ENCODE data around the gene ESRRG. TPM values are rescaled to one million over a fixed set of nuclear protein-coding genes. Genes with fewer than 3 reads are reported as not detected.
"Not testable (repeated sequence)": the region's sequence is repeated elsewhere in the genome, so short reads cannot be mapped to it uniquely, and the experiment has no call there.

ESRRG gene
- polyA plus RNA-seq, 4 donors, result 38.0 to 57.4 (median 50.7) TPM

GRCh38 chr1:216580538-216581057, 142.6 kb downstream of the ESRRG start:
- no peak for DNase-seq (ENCODE audit: low read depth in 4 of 4, low spot score in 3 of 4)

- no peak for DNase-seq (ENCODE audit: low read depth in 4 of 4, low spot score in 3 of 4)
Measured at GRCh38 chr1:216576234-216576937, 146.8 kb downstream of the ESRRG start.

- DNase-seq (ENCODE audit: low read depth in 4 of 4, low spot score in 3 of 4), result no peak
Measured at GRCh38 chr1:216566641-216567205, 156.5 kb downstream of the ESRRG start.

GRCh38 chr1:216563087-216563486, 160.1 kb downstream of the ESRRG start:
- DNase-seq (ENCODE audit: low read depth in 4 of 4, low spot score in 3 of 4), result no peak

- DNase-seq (ENCODE audit: low read depth in 4 of 4, low spot score in 3 of 4), result no peak
Measured at GRCh38 chr1:216562383-216562782, 160.8 kb downstream of the ESRRG start.

DNA sequence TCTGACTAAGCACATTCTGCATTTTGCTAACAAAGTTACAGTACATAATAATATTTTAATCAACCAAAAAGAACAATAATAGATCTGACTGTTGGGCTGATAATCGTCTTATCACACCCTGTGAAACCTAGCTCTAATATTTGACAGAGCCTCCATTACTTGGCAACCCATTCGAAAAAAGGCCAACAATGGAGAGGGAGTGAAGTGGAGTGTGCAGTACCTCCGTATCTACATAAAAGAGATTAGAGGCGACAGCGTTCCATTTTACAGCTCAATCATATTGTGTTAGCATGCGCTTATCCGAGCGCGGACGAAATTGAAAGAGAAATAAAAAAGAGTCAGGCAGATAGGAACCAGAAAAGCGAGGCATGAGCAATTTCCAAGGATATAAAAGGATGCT, 162.7 kb downstream of the ESRRG start:
- DNase-seq (ENCODE audit: low read depth in 4 of 4, low spot score in 3 of 4), result no peak

GRCh38 chr1:216559359-216559758, 163.9 kb downstream of the ESRRG start:
- DNase-seq (ENCODE audit: low read depth in 4 of 4, low spot score in 3 of 4), result no peak

DNA sequence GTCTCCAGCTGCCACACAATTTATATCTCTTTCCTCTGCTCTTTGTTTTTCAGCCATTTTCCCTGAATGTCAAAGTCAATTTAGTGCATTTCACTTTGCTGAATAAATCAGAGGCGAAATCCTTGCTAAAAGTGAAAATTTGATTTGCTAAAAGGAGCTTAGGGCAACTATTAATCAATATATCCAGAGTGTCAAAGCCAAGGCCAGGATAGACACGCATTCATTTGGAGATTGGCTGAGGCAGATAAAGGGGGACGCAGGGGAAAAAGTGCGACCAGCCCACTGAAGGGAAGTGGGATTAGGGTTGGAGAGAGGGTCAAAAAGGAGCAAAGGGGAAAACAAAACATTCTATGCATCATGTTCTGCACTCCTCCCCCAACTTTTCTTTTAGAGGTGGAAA, 167.6 kb downstream of the ESRRG start:
- no peak for DNase-seq (ENCODE audit: low read depth in 4 of 4, low spot score in 3 of 4)

GRCh38 chr1:216554934-216555333, 168.3 kb downstream of the ESRRG start:
- DNase-seq (ENCODE audit: low read depth in 4 of 4, low spot score in 3 of 4), result no peak

- DNase-seq (ENCODE audit: low read depth in 4 of 4, low spot score in 3 of 4), result no peak
Measured at GRCh38 chr1:216553766-216554165, 169.5 kb downstream of the ESRRG start.

GRCh38 chr1:216553040-216553439, 170.2 kb downstream of the ESRRG start:
- DNase-seq (ENCODE audit: low read depth in 4 of 4, low spot score in 3 of 4), result no peak

DNA sequence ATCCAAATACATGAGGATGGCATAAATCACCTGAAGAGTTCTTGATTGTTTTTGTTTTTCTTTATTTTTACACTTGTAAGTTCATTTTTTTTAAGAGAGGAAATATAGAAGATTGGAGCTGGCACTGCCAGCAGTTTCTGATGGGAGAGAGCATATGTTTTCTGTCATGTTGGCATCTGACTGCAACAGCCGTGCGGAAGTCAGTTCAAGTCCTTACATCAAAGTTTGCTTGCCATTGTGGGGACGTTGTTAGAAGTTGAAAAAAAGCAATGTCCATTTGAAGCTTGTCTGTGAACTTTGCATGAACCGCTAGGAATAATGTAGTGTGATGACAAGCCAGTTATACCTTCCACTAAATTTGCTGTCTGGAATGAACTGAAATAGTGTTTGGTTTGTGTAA, 173.4 kb downstream of the ESRRG start:
- DNase-seq (ENCODE audit: low read depth in 4 of 4, low spot score in 3 of 4), result no peak

DNA sequence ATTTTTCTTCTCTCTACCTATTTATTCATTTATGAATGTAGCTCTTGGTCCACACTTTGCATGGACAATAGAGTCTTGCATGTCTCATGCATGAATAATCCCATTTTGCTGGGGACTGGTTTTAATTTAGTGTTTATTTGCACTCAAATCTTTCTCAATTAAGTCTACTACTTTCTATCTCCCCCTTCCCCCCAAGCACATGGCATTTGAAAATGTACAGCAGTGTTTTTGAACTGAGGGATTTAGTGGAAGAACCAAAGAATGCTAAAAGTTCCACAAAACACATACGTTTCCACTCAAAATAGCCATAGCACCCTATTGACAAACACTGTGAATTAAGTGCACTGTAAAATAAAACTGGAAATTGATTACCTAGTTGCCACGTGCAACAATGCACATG, 180.5 kb downstream of the ESRRG start:
- no peak for DNase-seq (ENCODE audit: low read depth in 4 of 4, low spot score in 3 of 4)

GRCh38 chr1:216542263-216542662, 181.0 kb downstream of the ESRRG start:
- no peak for DNase-seq (ENCODE audit: low read depth in 4 of 4, low spot score in 3 of 4)

GRCh38 chr1:216535751-216536150, 187.5 kb downstream of the ESRRG start:
- no peak for DNase-seq (ENCODE audit: low read depth in 4 of 4, low spot score in 3 of 4)

GRCh38 chr1:216535059-216535458, 188.2 kb downstream of the ESRRG start:
- no peak for DNase-seq (ENCODE audit: low read depth in 4 of 4, low spot score in 3 of 4)

DNA sequence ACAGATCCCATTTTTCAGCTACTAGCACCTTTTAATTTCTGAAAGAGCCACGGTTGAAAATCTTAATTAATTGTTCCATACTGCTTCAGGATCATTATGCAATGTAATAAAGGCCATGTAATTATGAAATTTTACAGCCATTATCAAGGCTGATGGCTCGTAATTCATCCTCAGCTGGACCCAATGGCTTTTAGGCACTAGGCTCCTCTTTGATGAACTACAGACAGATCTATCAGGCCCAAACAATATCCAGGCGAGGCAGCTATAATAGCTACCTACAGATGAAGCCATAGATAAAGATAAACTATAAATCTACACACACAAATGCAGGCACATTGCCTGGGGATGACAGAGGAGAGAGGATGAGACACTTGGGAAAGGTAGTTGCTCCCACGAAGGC, 189.5 kb downstream of the ESRRG start:
- DNase-seq (ENCODE audit: low read depth in 4 of 4, low spot score in 3 of 4), result no peak

GRCh38 chr1:216532251-216532798, 190.9 kb downstream of the ESRRG start:
- DNase-seq (ENCODE audit: low read depth in 4 of 4, low spot score in 3 of 4), result no peak

DNA sequence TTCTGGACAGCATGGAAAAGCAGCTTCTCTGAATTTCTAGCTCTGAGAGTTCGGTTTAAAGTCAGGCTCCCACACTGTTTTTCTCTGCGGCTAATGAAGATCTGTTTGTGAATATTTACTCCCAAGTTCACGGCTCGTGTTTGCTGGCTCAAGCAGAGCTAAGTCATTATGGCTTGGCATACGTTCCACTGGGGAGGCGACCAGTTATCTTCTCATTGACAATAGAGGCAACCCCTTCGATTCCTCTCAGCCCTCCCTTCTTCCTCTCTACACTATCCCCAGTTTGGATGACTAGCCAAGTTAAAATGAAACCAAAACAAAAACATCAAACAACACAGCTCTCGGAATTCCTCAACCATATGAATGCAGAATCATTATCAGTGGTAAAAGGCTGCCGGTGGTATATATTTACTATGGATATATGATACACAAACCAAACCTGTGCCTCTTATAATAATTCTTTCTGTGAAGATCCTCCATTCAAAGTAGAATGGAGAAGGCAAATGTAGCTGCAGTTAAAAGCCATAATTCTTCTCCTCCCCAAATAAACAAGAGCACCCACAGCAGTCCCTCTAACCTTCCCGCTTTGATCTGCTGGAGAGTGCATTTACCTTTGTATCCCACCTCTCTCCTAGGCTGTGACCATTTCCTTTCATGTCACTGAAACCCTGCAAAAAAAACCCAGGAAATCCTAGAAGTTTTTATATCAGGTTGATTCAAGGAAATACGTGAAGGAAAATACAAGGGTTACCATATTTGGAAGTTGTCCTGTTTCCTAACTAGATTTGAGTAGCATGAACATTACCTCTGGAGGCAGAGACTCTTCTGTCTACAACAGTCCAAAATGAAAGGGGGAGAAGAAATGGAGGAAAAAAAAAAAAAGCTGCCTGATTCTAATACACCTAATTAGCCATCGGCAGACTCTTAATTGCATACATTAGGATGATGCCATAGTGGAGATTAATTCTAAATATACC, 191.7 kb downstream of the ESRRG start:
- no peak for DNase-seq (ENCODE audit: low read depth in 4 of 4, low spot score in 3 of 4)

DNA sequence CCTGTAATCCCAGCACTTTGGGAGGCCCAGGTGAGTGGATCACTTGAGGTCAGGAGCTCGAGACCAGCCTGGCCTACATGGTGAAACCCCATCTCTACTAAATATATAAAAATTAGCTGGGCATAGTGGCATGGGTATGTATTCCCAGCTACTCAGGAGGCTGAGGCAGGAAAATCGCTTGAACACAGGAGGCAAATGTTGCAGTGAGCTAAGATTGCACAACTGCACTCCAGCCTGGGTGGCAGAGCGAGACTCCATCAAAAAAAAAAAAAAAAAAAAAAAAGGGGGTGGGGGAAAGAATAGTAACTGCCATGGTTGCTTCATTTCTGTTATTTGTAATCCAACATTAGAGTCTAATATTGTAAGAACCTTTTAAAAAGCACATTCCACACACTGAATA, 193.4 kb downstream of the ESRRG start:
- not testable (repeated sequence) for DNase-seq (ENCODE audit: low read depth in 4 of 4, low spot score in 3 of 4)

GRCh38 chr1:216528816-216529215, 194.4 kb downstream of the ESRRG start:
- no peak for DNase-seq (ENCODE audit: low read depth in 4 of 4, low spot score in 3 of 4)
